Liver (tissue), 9 donors: ENCODE data around the gene CPLX3. TPM values are rescaled to one million over a fixed set of nuclear protein-coding genes. Genes with fewer than 3 reads are reported as not detected.
A peak's percentile ranks its signal among the peaks of the same experiment; 100 is the strongest.

ENCODE experiments used
- DNase-seq: peaks from one replicate; pipeline ENCODE4 v3.0.0-alpha.2; 2017; ENCODE audit warnings: low spot score
- H3K27ac ChIP-seq, 2 donors: one replicate each; pipeline ENCODE4 v1.7.0; 2013; ENCODE audit warnings: inconsistent platforms in 2 of 2, low read length in 2 of 2, control low read depth in 1 of 2, low read depth in 1 of 2, mild to moderate bottlenecking in 1 of 2
- H3K27me3 ChIP-seq, 4 donors: one replicate each; pipeline versions ENCODE4 v1.6.1 to v1.7.0; 2013; ENCODE audit warnings: low read length in 3 of 4, inconsistent platforms in 1 of 4, mild to moderate bottlenecking in 1 of 4, moderate library complexity in 1 of 4; ENCODE audit not compliant: control insufficient read depth in 4 of 4, insufficient read depth in 4 of 4
- H3K36me3 ChIP-seq, 4 donors: one replicate each; pipeline versions ENCODE4 v1.6.1 to v1.7.0; 2013; ENCODE audit warnings: low read length in 3 of 4, mild to moderate bottlenecking in 3 of 4, low read depth in 1 of 4, moderate library complexity in 1 of 4; ENCODE audit not compliant: control insufficient read depth in 4 of 4, insufficient read depth in 3 of 4
- H3K4me1 ChIP-seq, 4 donors: one replicate each; pipeline versions ENCODE4 v1.6.1 to v1.7.0; 2013; ENCODE audit warnings: low read length in 3 of 4, mild to moderate bottlenecking in 3 of 4, moderate library complexity in 1 of 4; ENCODE audit not compliant: control insufficient read depth in 4 of 4, insufficient read depth in 4 of 4
- H3K4me3 ChIP-seq, 3 donors: one replicate each; pipeline versions ENCODE4 v1.6.1 to v1.7.0; 2013; ENCODE audit warnings: low read length in 3 of 3, control low read depth in 1 of 3, low read depth in 1 of 3, mild to moderate bottlenecking in 1 of 3
- H3K9ac ChIP-seq, 2 donors: one replicate each; pipeline ENCODE4 v1.7.0; 2013; ENCODE audit warnings: low read length in 2 of 2, mild to moderate bottlenecking in 2 of 2, moderate library complexity in 2 of 2, control low read depth in 1 of 2, low read depth in 1 of 2
- H3K9me3 ChIP-seq, 4 donors: one replicate each; pipeline versions ENCODE4 v1.6.1 to v1.7.0; 2013; ENCODE audit warnings: low read length in 3 of 4; ENCODE audit not compliant: control insufficient read depth in 4 of 4
- ATF3 ChIP-seq: IDR thresholded peaks from 2 replicates; pipeline ENCODE4 v1.6.1; 2016; ENCODE audit warnings: antibody characterized with exemption
- CTCF ChIP-seq: fragments of 150-350 bp; IDR thresholded peaks from 2 replicates; pipeline ENCODE4 v1.5.1; 2017; ENCODE audit warnings: improper control_type of control experiment, low read depth, low read length; ENCODE audit not compliant: missing input control
- EGR1 ChIP-seq, 2 donors: IDR thresholded peaks; 2 replicates each; pipeline ENCODE4 v1.6.1; 2016 to 2018; ENCODE audit warnings: antibody characterized with exemption in 2 of 2, low read depth in 2 of 2
- FOXA2 ChIP-seq: IDR thresholded peaks from 2 replicates; pipeline ENCODE4 v1.6.1; 2016; ENCODE audit warnings: antibody characterized with exemption
- GABPA ChIP-seq, 2 donors: IDR thresholded peaks in 1 of 2; conservative IDR thresholded peaks in 1 of 2; 2 replicates each; pipeline ENCODE4 v1.6.1; 2016; ENCODE audit warnings: antibody characterized with exemption in 2 of 2, mild to moderate bottlenecking in 1 of 2, moderate library complexity in 1 of 2
- HNF4A ChIP-seq, 2 donors: conservative IDR thresholded peaks; 2 replicates each; pipeline ENCODE4 v1.6.1; 2016; ENCODE audit warnings: antibody characterized with exemption in 2 of 2, mild to moderate bottlenecking in 2 of 2
- HNF4G ChIP-seq: IDR thresholded peaks from 2 replicates; pipeline ENCODE4 v1.6.1; 2016; ENCODE audit warnings: antibody characterized with exemption
- JUND ChIP-seq, 2 donors: IDR thresholded peaks; 2 replicates each; pipeline ENCODE4 v1.6.1; 2016; ENCODE audit warnings: antibody characterized with exemption in 2 of 2
- MAX ChIP-seq: IDR thresholded peaks from 2 replicates; pipeline ENCODE4 v1.6.1; 2016; ENCODE audit warnings: antibody characterized with exemption
- NR2F2 ChIP-seq: IDR thresholded peaks from 2 replicates; pipeline ENCODE4 v1.6.1; 2016; ENCODE audit warnings: antibody characterized with exemption
- RAD21 ChIP-seq, 2 donors: IDR thresholded peaks; 2 replicates each; pipeline ENCODE4 v1.6.1; 2016; ENCODE audit warnings: antibody characterized with exemption in 2 of 2, mild to moderate bottlenecking in 2 of 2
- RXRA ChIP-seq, 2 donors: IDR thresholded peaks; 2 replicates each; pipeline ENCODE4 v1.6.1; 2017 to 2018; ENCODE audit warnings: antibody characterized with exemption in 2 of 2, mild to moderate bottlenecking in 1 of 2
- TAF1 ChIP-seq: conservative IDR thresholded peaks from 2 replicates; pipeline ENCODE4 v1.6.1; 2016; ENCODE audit warnings: antibody characterized with exemption, mild to moderate bottlenecking
- YY1 ChIP-seq: IDR thresholded peaks from 2 replicates; pipeline ENCODE4 v1.6.1; 2016; ENCODE audit warnings: antibody characterized with exemption, mild to moderate bottlenecking
- ZBTB33 ChIP-seq: IDR thresholded peaks from 2 replicates; pipeline ENCODE4 v1.6.1; 2016; ENCODE audit warnings: antibody characterized with exemption
- WGBS: extraction: QIAGEN DNeasy Blood & Tissue Kit; methylation state at CpG from one replicate; pipeline ENCODE4 v1.1.7; 2013; 5-methylcytosine and 5-hydroxymethylcytosine counted together
- polyA plus RNA-seq, 2 donors: library from polyadenylated mRNA; stranded (reverse) in 1 of 2; unstranded in 1 of 2; fragments of 200-250 nt in 1 of 2; fragments of >200 nt in 1 of 2; fragmentation: Nextera tagmentation in 1 of 2; extraction: Ambion mirVana in 1 of 2; gene quantifications; one replicate each; pipeline versions ENCODE4 v1.2.1 to v1.2.3, GENCODE V29; 2013 to 2015
- total RNA-seq, 2 donors: library from RNA; depleted of rRNA; stranded (reverse); fragments of >200 nt; gene quantifications; one replicate each; pipeline ENCODE4 v1.2.3, GENCODE V29; 2014
- donor health status: healthy.
- donor health status: healthy.
- donor health status: healthy.
- donor health status: healthy.
- donor health status: healthy.

The CPLX3 gene
- total and polyA plus RNA-seq, 4 donors = not detected

- Histone ChIP-seq H3K27ac (no peak overlapping the region), H3K36me3 (peaks cover 3 to 12% (median 10%) of the 10 kb centered on the region in 4 donors), H3K9me3 (no peaks in the 10 kb centered on the region), H3K27me3 (no peaks in the 10 kb centered on the region), H3K4me1 (peaks cover 0 to 8% (median 2%) of the 10 kb centered on the region in 4 donors), H3K4me3 (no peak overlapping the region), H3K9ac (no peak overlapping the region)
- no peak for DNase-seq
- 48% methylated on average over 18 of the region's 18 CpGs for WGBS
- TF ChIP-seq ATF3 = no peak
- peak in 1 of 2 donors; percentile 23 for TF ChIP-seq HNF4A (conservative IDR thresholded peaks at IDR 0.05)
- peak in 1 of 2 donors; percentile 36 for TF ChIP-seq RXRA (IDR thresholded peaks at IDR 0.05)
- TF ChIP-seq MAX = no peak
- no peak for TF ChIP-seq TAF1
- no peak for TF ChIP-seq GABPA (IDR thresholded peaks at IDR 0.05 in 1 of 2, conservative IDR thresholded peaks at IDR 0.05 in 1 of 2)
- no peak for TF ChIP-seq EGR1 (IDR thresholded peaks at IDR 0.05; ENCODE audit: low read depth in 2 of 2)
Measured at GRCh38 chr15:74808078-74808839, 18.2 kb upstream of the CPLX3 start.

GRCh38 chr15:74808840-74809229 is 17.6 kb upstream of the CPLX3 start:
- TF ChIP-seq RXRA (IDR thresholded peaks at IDR 0.05) = no peak
- TF ChIP-seq EGR1 (IDR thresholded peaks at IDR 0.05; ENCODE audit: low read depth in 2 of 2) = no peak
- TF ChIP-seq GABPA (IDR thresholded peaks at IDR 0.05 in 1 of 2, conservative IDR thresholded peaks at IDR 0.05 in 1 of 2) = no peak
- TF ChIP-seq JUND (IDR thresholded peaks at IDR 0.05) = no peak
- TF ChIP-seq HNF4A (conservative IDR thresholded peaks at IDR 0.05) = no peak
- 81% methylated on average over 4 of the region's 4 CpGs for WGBS
- Histone ChIP-seq H3K36me3 (peaks cover 0 to 6% (median 4%) of the 10 kb centered on the region in 4 donors), H3K9ac (no peak overlapping the region), H3K27me3 (no peaks in the 10 kb centered on the region), H3K9me3 (no peaks in the 10 kb centered on the region), H3K4me1 (peaks cover 0 to 8% (median 2%) of the 10 kb centered on the region in 4 donors), H3K4me3 (no peak overlapping the region), H3K27ac (no peak overlapping the region)
- no peak for DNase-seq

GRCh38 chr15:74809242-74809641 is 17.2 kb upstream of the CPLX3 start:
- Histone ChIP-seq H3K9ac (no peak overlapping the region), H3K4me3 (no peak overlapping the region), H3K4me1 (peaks cover 0 to 8% (median 2%) of the 10 kb centered on the region in 4 donors), H3K27ac (no peak overlapping the region), H3K36me3 (peaks cover 0 to 2% (median under 1%) of the 10 kb centered on the region in 4 donors), H3K9me3 (no peaks in the 10 kb centered on the region), H3K27me3 (no peaks in the 10 kb centered on the region)
- 92% methylated on average over 5 of the region's 5 CpGs for WGBS
- TF ChIP-seq CTCF = no peak
- DNase-seq = no peak

- no peak for DNase-seq
- H3K9me3 ChIP-seq = no peaks in the 10 kb centered on the region
- WGBS = 96% methylated on average over 3 of the region's 3 CpGs
- H3K4me3 ChIP-seq = no peak overlapping the region
- H3K4me1 ChIP-seq = peaks cover 0 to 12% (median 5%) of the 10 kb centered on the region in 4 donors
- no peaks in the 10 kb centered on the region for H3K36me3 ChIP-seq
- H3K9ac ChIP-seq = no peak overlapping the region
- no peak for TF ChIP-seq EGR1 (IDR thresholded peaks at IDR 0.05; ENCODE audit: low read depth in 2 of 2)
- TF ChIP-seq HNF4A (conservative IDR thresholded peaks at IDR 0.05) = no peak
- no peak for TF ChIP-seq FOXA2
- TF ChIP-seq HNF4G = no peak
- TF ChIP-seq CTCF = no peak
- TF ChIP-seq NR2F2 = no peak
- TF ChIP-seq ATF3 = no peak
- no peak for TF ChIP-seq JUND (IDR thresholded peaks at IDR 0.05)
- no peak for TF ChIP-seq ZBTB33
- no peak for TF ChIP-seq YY1
- TF ChIP-seq RAD21 (IDR thresholded peaks at IDR 0.05) = no peak
- H3K27me3 ChIP-seq = no peaks in the 10 kb centered on the region
- no peak overlapping the region for H3K27ac ChIP-seq
Measured at GRCh38 chr15:74809956-74810355, 16.5 kb upstream of the CPLX3 start.
